Measurements from ENCODE around the gene SNRK.
A peak's percentile ranks its signal among the peaks of the same experiment; 100 is the strongest.

SNRK gene

DNA sequence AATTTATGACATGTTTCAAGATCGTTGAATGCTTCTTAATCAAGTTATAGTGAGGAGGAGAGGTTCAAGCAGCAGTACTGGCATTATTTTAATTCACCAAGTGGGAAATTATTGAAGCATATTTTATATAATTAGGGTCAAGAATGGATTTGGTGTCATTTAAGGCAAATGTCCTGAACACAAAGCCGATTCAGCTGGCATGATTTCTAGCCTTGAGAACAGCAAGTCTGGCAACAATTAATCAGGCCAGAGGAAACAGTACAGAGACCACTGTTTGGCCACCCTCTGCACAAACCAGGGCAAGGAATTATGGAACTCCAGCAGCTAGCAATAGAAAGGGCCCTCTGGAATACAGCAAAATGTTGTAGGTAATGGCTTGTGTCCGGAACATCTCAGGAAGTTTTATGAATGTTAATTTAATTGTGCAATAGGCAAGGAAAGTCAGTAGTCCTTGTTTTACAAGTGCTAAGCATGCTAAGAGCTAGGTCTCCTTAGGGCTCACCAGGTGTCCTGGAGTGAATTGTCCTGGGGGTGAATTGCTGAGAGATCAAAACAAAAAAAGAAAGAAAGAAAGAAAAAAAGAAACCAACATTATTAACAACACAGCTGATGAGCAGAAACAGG, 38.7 kb upstream of the SNRK start:
- Histone ChIP-seq H3K9me3 (ENCODE audit: insufficient read depth, low read length) (peaks cover 4% of the 10 kb centered on the region; the same call in 1 of the 2 replicates), H3K27me3 (ENCODE audit: insufficient read depth, insufficient read length) (no peaks in the 10 kb centered on the region), H3K4me1 (ENCODE audit: insufficient read depth, insufficient read length) (peaks cover 3% of the 10 kb centered on the region), H3K9ac (ENCODE audit: insufficient read length, low read depth) (no peak overlapping the region), H3K4me3 (ENCODE audit: insufficient read length, low read depth) (no peak overlapping the region), H3K36me3 (ENCODE audit: insufficient read depth, insufficient read length, low read length) (no peaks in the 10 kb centered on the region)
- no peak for DNase-seq (ENCODE audit: low read depth, low spot score)
- TF ChIP-seq SUZ12 (IDR thresholded peaks at IDR 0.05; ENCODE audit: extremely low read depth, insufficient read depth, insufficient read length) = no peak
- TF ChIP-seq ZNF274 (IDR thresholded peaks at IDR 0.05; ENCODE audit: low read depth, low read length) = no peak
- no peak for TF ChIP-seq YY1 (IDR thresholded peaks at IDR 0.05; ENCODE audit: insufficient read depth, insufficient read length)

DNA sequence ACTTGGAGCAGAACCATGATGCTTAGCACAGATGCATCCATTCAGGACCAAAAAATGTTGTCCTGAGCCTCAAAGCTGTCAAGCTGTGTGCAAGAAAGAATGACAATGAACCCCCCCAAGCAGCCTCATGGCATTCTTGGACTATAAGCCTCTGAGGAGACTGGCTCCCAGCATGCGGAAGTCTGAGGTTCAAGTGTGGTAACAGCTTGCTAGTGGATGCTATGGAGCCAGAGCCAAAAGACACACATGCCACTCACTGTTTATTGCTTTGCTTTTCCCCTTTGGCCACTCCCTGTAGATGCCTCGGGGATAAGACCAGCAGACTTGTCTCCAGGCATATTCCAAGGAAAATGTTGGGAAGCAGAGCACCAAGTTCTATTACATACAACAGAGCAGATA, 38.2 kb upstream of the SNRK start:
- no peaks in the 10 kb centered on the region for H3K36me3 ChIP-seq (ENCODE audit: insufficient read depth, insufficient read length, low read length)
- peak; percentile 58 for DNase-seq (ENCODE audit: low read depth, low spot score)
- H3K27me3 ChIP-seq (ENCODE audit: insufficient read depth, insufficient read length) = no peaks in the 10 kb centered on the region
- no peaks in the 10 kb centered on the region for H3K9me3 ChIP-seq (ENCODE audit: insufficient read depth, low read length)
- TF ChIP-seq SUZ12 (IDR thresholded peaks at IDR 0.05; ENCODE audit: extremely low read depth, insufficient read depth, insufficient read length) (no peak), YY1 (IDR thresholded peaks at IDR 0.05; ENCODE audit: insufficient read depth, insufficient read length) (no peak), ZNF274 (IDR thresholded peaks at IDR 0.05; ENCODE audit: low read depth, low read length) (no peak)
- H3K4me1 ChIP-seq (ENCODE audit: insufficient read depth, insufficient read length) = peaks cover 3% of the 10 kb centered on the region
- H3K4me3 ChIP-seq (ENCODE audit: insufficient read length, low read depth) = no peak overlapping the region
- H3K9ac ChIP-seq (ENCODE audit: insufficient read length, low read depth) = no peak overlapping the region

DNA sequence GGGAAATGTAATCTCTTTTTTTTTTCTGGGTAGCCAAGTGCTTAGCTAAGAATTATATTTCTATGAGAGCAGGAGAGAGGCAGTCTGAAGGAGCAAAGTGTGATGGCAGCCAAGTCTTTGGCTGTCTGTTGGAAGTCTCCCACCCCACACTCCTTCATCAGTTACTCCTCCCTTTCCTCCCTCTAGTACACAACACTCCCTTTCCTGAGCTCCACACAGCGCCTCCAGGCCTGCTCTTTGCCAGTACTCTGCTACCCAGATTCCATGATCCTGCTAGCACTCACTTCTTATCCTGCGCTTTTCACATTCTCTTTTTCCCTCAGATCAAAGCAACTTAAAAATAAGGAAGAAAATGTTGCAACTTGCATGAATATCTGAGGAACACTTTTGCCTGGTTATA, 37.4 kb upstream of the SNRK start:
- no peaks in the 10 kb centered on the region for H3K36me3 ChIP-seq (ENCODE audit: insufficient read depth, insufficient read length, low read length)

DNA sequence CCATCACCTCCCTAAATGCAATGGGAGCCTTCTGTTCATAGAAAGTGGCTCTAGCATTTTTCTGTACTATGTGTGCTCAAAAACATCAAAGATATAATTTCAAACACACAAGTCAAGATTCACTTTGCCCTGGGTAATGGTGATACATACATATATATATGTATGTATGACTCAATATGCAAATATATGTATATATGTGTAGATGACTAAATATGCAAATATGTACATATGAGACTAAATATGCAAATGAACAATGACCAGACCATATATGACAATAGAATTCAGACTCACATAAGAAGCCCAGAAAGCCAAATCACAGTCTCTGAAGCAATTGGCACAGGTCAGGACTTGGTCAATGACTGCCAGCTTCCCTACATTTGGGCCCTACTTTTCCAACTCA, 36.9 kb upstream of the SNRK start:
- Histone ChIP-seq H3K27me3 (ENCODE audit: insufficient read depth, insufficient read length) (no peaks in the 10 kb centered on the region), H3K36me3 (ENCODE audit: insufficient read depth, insufficient read length, low read length) (no peaks in the 10 kb centered on the region), H3K9me3 (ENCODE audit: insufficient read depth, low read length) (no peaks in the 10 kb centered on the region), H3K4me3 (ENCODE audit: insufficient read length, low read depth) (no peak overlapping the region), H3K4me1 (ENCODE audit: insufficient read depth, insufficient read length) (peaks cover 3% of the 10 kb centered on the region), H3K9ac (ENCODE audit: insufficient read length, low read depth) (no peak overlapping the region)
- DNase-seq (ENCODE audit: low read depth, low spot score) = no peak
- TF ChIP-seq SUZ12 (IDR thresholded peaks at IDR 0.05; ENCODE audit: extremely low read depth, insufficient read depth, insufficient read length) = no peak
- no peak for TF ChIP-seq ZNF274 (IDR thresholded peaks at IDR 0.05; ENCODE audit: low read depth, low read length)
- no peak for TF ChIP-seq YY1 (IDR thresholded peaks at IDR 0.05; ENCODE audit: insufficient read depth, insufficient read length)

More for the DNA sequence above, 37.4 kb upstream of the SNRK start:
- TF ChIP-seq ZNF274 (IDR thresholded peaks at IDR 0.05; ENCODE audit: low read depth, low read length) = no peak
- no peak for TF ChIP-seq YY1 (IDR thresholded peaks at IDR 0.05; ENCODE audit: insufficient read depth, insufficient read length)
- TF ChIP-seq SUZ12 (IDR thresholded peaks at IDR 0.05; ENCODE audit: extremely low read depth, insufficient read depth, insufficient read length) = no peak
- no peak overlapping the region for H3K4me3 ChIP-seq (ENCODE audit: insufficient read length, low read depth)
- no peak overlapping the region for H3K9ac ChIP-seq (ENCODE audit: insufficient read length, low read depth)
- peaks cover 3% of the 10 kb centered on the region for H3K4me1 ChIP-seq (ENCODE audit: insufficient read depth, insufficient read length)
- H3K27me3 ChIP-seq (ENCODE audit: insufficient read depth, insufficient read length) = no peaks in the 10 kb centered on the region
- DNase-seq (ENCODE audit: low read depth, low spot score) = no peak
- H3K9me3 ChIP-seq (ENCODE audit: insufficient read depth, low read length) = no peaks in the 10 kb centered on the region

DNA sequence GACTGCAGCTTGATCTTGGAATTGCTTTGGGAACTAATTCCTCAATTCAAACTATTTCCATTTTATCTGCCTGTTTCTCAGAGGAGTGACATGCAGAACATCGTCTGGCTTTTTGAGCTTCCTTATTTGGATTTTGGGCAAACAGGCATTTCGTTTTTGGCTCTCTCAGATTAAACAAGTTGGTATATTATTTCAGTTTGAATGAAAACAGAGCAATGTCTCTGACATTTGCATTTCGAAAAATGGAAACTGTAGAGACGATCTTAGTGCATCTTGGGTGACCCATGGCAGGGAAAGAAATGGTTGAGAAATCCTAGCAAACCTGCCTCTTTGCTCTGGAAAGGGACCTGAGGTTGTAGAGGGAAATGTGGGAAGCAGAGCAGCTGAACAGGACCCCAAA, 33.0 kb upstream of the SNRK start:
- H3K9me3 ChIP-seq (ENCODE audit: insufficient read depth, low read length) = no peaks in the 10 kb centered on the region
- no peak overlapping the region for H3K9ac ChIP-seq (ENCODE audit: insufficient read length, low read depth)
- no peak for TF ChIP-seq ZNF274 (IDR thresholded peaks at IDR 0.05; ENCODE audit: low read depth, low read length)
- TF ChIP-seq YY1 (IDR thresholded peaks at IDR 0.05; ENCODE audit: insufficient read depth, insufficient read length) = no peak
- no peaks in the 10 kb centered on the region for H3K4me1 ChIP-seq (ENCODE audit: insufficient read depth, insufficient read length)
- H3K27me3 ChIP-seq (ENCODE audit: insufficient read depth, insufficient read length) = no peaks in the 10 kb centered on the region
- no peak for DNase-seq (ENCODE audit: low read depth, low spot score)
- no peak overlapping the region for H3K4me3 ChIP-seq (ENCODE audit: insufficient read length, low read depth)
- no peaks in the 10 kb centered on the region for H3K36me3 ChIP-seq (ENCODE audit: insufficient read depth, insufficient read length, low read length)

DNA sequence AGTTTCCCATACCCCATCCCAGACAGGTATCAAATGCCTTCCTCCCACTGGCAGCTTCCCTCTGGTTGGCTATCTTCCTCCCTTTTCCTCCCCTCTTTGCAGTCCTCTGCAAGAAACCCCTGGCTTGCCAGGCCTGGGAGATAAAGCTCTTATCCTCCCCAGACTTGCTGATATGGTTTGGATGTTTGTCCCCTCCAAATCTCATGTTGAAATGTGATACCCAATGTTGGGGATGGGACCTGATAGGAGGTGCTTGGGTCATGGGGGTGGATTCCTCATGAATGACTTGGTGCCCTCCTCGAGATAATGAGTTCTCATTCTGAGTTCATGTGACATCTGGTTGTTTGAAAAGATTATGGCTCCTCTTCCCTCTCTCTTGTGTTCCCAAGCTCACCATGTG, 32.2 kb upstream of the SNRK start:
- Histone ChIP-seq H3K9ac (ENCODE audit: insufficient read length, low read depth) (no peak overlapping the region), H3K36me3 (ENCODE audit: insufficient read depth, insufficient read length, low read length) (no peaks in the 10 kb centered on the region), H3K9me3 (ENCODE audit: insufficient read depth, low read length) (no peaks in the 10 kb centered on the region)

DNA sequence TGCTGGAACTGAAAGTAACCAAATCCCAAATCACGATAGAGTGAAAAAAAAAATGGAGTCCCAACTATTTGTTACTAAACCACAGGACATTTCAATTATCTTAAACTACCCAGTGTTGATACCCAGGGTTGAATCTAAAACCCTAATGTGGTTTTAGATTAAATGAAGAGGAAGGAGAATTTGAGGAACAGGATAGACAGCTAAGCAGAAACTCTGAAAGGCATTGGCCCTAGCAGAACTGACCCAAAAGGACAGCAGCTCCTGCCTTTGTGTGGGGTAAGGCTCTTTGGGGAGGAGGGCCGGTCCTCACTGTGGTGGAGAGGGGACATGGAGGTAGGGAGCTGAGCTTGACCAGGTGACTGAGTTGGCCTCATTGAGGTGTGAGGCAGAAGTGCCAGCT, 30.7 kb upstream of the SNRK start:
- no peak overlapping the region for H3K4me3 ChIP-seq (ENCODE audit: insufficient read length, low read depth)
- H3K27me3 ChIP-seq (ENCODE audit: insufficient read depth, insufficient read length) = no peaks in the 10 kb centered on the region
- TF ChIP-seq YY1 (IDR thresholded peaks at IDR 0.05; ENCODE audit: insufficient read depth, insufficient read length) (no peak), SUZ12 (IDR thresholded peaks at IDR 0.05; ENCODE audit: extremely low read depth, insufficient read depth, insufficient read length) (no peak), ZNF274 (IDR thresholded peaks at IDR 0.05; ENCODE audit: low read depth, low read length) (no peak)
- no peak for DNase-seq (ENCODE audit: low read depth, low spot score)
- no peak overlapping the region for H3K9ac ChIP-seq (ENCODE audit: insufficient read length, low read depth)
- no peaks in the 10 kb centered on the region for H3K4me1 ChIP-seq (ENCODE audit: insufficient read depth, insufficient read length)
- H3K9me3 ChIP-seq (ENCODE audit: insufficient read depth, low read length) = no peaks in the 10 kb centered on the region
- H3K36me3 ChIP-seq (ENCODE audit: insufficient read depth, insufficient read length, low read length) = no peaks in the 10 kb centered on the region

More for the DNA sequence above, 32.2 kb upstream of the SNRK start:
- TF ChIP-seq ZNF274 (IDR thresholded peaks at IDR 0.05; ENCODE audit: low read depth, low read length) (no peak), YY1 (IDR thresholded peaks at IDR 0.05; ENCODE audit: insufficient read depth, insufficient read length) (no peak), SUZ12 (IDR thresholded peaks at IDR 0.05; ENCODE audit: extremely low read depth, insufficient read depth, insufficient read length) (no peak)
- Histone ChIP-seq H3K27me3 (ENCODE audit: insufficient read depth, insufficient read length) (no peaks in the 10 kb centered on the region), H3K4me3 (ENCODE audit: insufficient read length, low read depth) (no peak overlapping the region), H3K4me1 (ENCODE audit: insufficient read depth, insufficient read length) (no peaks in the 10 kb centered on the region)
- no peak for DNase-seq (ENCODE audit: low read depth, low spot score)

All from NT2/D1 (cell line).